GM13976 (cell line): ENCODE measurements around the gene CAMSAP1.

Experiments used
- DNase-seq: peaks from one replicate; pipeline ENCODE4 v3.0.0; 2012; ENCODE audit warnings: low spot score
- CTCF ChIP-seq: IDR thresholded peaks from 2 replicates; pipeline ENCODE4 v1.5.1; 2012; ENCODE audit warnings: borderline replicate concordance, mild to moderate bottlenecking; ENCODE audit not compliant: insufficient read depth; ENCODE audit errors: extremely low read depth, missing control alignments, control extremely low read depth
- in situ Hi-C: fragments of 300-500 bp; cut with MboI; formaldehyde crosslinking; loops from one replicate; pipeline ENCODE4 v1.12.0; 2022; ENCODE audit warnings: low sequenced_read_pairs, mixed read lengths, inconsistent platforms; ENCODE audit not compliant: unreplicated experiment

The CAMSAP1 gene

GRCh38 chr9:135788576-135789300, 118.6 kb downstream of the CAMSAP1 start:
- no peak for TF ChIP-seq CTCF
- in situ Hi-C loops, result no loop called here
- DNase-seq, result no peak

GRCh38 chr9:135787776-135788575, 119.4 kb downstream of the CAMSAP1 start:
- in situ Hi-C loops, result no loop called here
- no peak for TF ChIP-seq CTCF

GRCh38 chr9:135787317-135787716, 120.0 kb downstream of the CAMSAP1 start:
- in situ Hi-C loops, result no loop called here
- no peak for TF ChIP-seq CTCF
- DNase-seq, result no peak

More at GRCh38 chr9:135787776-135788575, 119.4 kb downstream of the CAMSAP1 start:
- DNase-seq, result no peak

GRCh38 chr9:135786146-135786690, 121.1 kb downstream of the CAMSAP1 start:
- DNase-seq, result no peak
- in situ Hi-C loops, result no loop called here
- TF ChIP-seq CTCF, result no peak

GRCh38 chr9:135785013-135785575, 122.3 kb downstream of the CAMSAP1 start:
- DNase-seq, result no peak

More at GRCh38 chr9:135785013-135785575, 122.3 kb downstream of the CAMSAP1 start:
- no peak for TF ChIP-seq CTCF
- in situ Hi-C loops, result no loop called here
